IPS DF 4.7 (cell line): ENCODE measurements around the gene NUDT9.

Experiments used
- DNase-seq: peaks from one replicate; pipeline ENCODE4 v3.0.0-alpha.2; 2013; ENCODE audit warnings: low spot score; ENCODE audit errors: extremely low read depth

NUDT9 gene

DNA sequence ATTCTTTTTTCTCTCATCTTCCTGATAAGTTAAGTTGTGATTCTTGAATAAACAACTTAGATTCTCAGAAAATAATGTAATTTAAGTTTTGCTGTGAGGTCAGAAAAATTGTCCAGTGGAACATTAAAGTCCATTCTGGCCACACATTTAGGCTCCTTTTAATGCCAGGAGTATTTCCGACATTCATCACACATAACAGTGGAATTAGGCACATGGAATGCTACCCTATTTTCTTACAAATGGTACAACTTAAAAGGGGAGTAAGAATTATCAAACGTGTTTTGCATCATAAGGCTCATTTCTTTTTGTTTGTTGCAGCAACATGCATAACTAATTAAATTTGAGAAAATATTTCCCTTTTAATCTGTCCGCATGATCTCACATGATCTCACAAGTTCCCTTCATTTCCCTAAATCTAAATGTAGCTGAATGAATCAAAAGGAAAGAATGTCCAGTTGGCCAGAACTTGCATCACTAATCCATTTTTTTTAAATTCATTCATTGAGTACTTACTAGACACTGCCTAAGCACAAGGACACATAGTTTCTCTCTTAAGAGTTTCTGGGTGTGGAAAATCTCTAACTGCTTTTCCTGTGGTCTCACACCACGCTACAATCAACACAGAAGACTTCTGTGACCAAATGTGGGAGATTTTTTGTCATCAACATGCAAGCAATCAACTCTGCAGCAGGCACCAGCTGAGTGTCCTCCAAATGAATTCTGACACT lies 84.8 kb downstream of the NUDT9 start:
- DNase-seq = no peak
